Neural progenitor cell (in vitro differentiated cells): Measurements from ENCODE around the gene RASSF5.

ENCODE experiments used
- CTCF ChIP-seq: fragments of 200-600 bp; sonication (generic); IDR thresholded peaks from 2 replicates; pipeline ENCODE4 v1.5.1; 2017; ENCODE audit warnings: antibody characterized with exemption, mild to moderate bottlenecking
- EZH2 ChIP-seq: fragments of 200-600 bp; sonication (generic); IDR thresholded peaks from 2 replicates; pipeline ENCODE4 v1.6.1; 2017; ENCODE audit warnings: antibody characterized with exemption, mild to moderate bottlenecking, moderate library complexity
- EZH2phosphoT487 ChIP-seq: fragments of 200-600 bp; sonication (generic); IDR thresholded peaks from 2 replicates; pipeline ENCODE4 v1.6.1; 2017; ENCODE audit warnings: antibody characterized with exemption

GRCh38 chr1:206578978-206579374 is 71.6 kb downstream of the RASSF5 start:
- TF ChIP-seq CTCF: no peak
- no peak for TF ChIP-seq EZH2
- TF ChIP-seq EZH2phosphoT487: no peak
